T-helper 17 cell (primary cell): Measurements from ENCODE around the gene SLC28A2. TPM values are rescaled to one million over a fixed set of nuclear protein-coding genes. Genes with fewer than 3 reads are reported as not detected.
A peak's percentile ranks its signal among the peaks of the same experiment; 100 is the strongest.

Experiments used
- ATAC-seq: fragments of 150-1000 bp; cut with Tn5 transposase; 2 replicates; pipeline ENCODE4 v1.10.0; 2021; ENCODE audit warnings: mild to moderate bottlenecking, moderate library complexity
- DNase-seq, 3 donors: peaks; one replicate each; pipeline versions ENCODE4 v3.0.0 to v3.0.0-alpha.2; 2020 to 2021
- H3K9me3 ChIP-seq: one replicate; pipeline ENCODE4 v1.7.0; 2013; ENCODE audit warnings: low read length, mild to moderate bottlenecking; ENCODE audit not compliant: control insufficient read depth, poor library complexity, severe bottlenecking
- H3K27ac Mint-ChIP-seq: one replicate; pipeline ENCODE4 v1.8.0; 2022; ENCODE audit warnings: mild to moderate bottlenecking, moderate library complexity, mixed read lengths
- H3K27me3 Mint-ChIP-seq: one replicate; pipeline ENCODE4 v1.8.0; 2022; ENCODE audit warnings: mixed read lengths
- H3K36me3 Mint-ChIP-seq: one replicate; pipeline ENCODE4 v1.8.0; 2022; ENCODE audit warnings: low read depth, mixed read lengths
- H3K4me1 Mint-ChIP-seq: one replicate; pipeline ENCODE4 v1.8.0; 2022; ENCODE audit warnings: mild to moderate bottlenecking, mixed read lengths
- H3K4me3 Mint-ChIP-seq: one replicate; pipeline ENCODE4 v1.8.0; 2022; ENCODE audit warnings: mild to moderate bottlenecking, moderate library complexity, mixed read lengths
- total RNA-seq, 4 donors: library from RNA in 2 of 4; stranded (reverse) in 2 of 4; gene quantifications; one replicate each; pipeline ENCODE4 v1.2.3 and lab custom pipeline; 2022 to 2026

SLC28A2 gene
- total RNA-seq, result not detected
- 0 to 0.15 reads per million in 2 donors for total RNA-seq (lab: John Stamatoyannopoulos, UW)

GRCh38 chr15:45251888-45252287, at the start of gene SLC28A2:
TSS of gene SLC28A2 (plus strand) at chr15:45252234. CDS start at chr15:45253216, 982 bp downstream.
- H3K9me3 ChIP-seq, result no peaks in the 10 kb centered on the region
- peaks cover 4% of the 10 kb centered on the region for H3K36me3 Mint-ChIP-seq
- H3K27me3 Mint-ChIP-seq, result peaks cover 8% of the 10 kb centered on the region
- H3K27ac Mint-ChIP-seq, result no peak within 1 kb of the TSS
- peaks cover 2% of the 10 kb centered on the region for H3K4me1 Mint-ChIP-seq
- H3K4me3 Mint-ChIP-seq, result no peak within 1 kb of the TSS
- ATAC-seq (no peak), DNase-seq (no peak)

- no peaks in the 10 kb centered on the region for H3K9me3 ChIP-seq
- H3K36me3 Mint-ChIP-seq, result peaks cover 4% of the 10 kb centered on the region
- DNase-seq (no peak), ATAC-seq (no peak)
- no peak overlapping the region for H3K4me3 Mint-ChIP-seq
- peaks cover 6% of the 10 kb centered on the region for H3K4me1 Mint-ChIP-seq
- H3K27ac Mint-ChIP-seq, result peak overlapping the region; percentile 60
- peaks cover 19% of the 10 kb centered on the region for H3K27me3 Mint-ChIP-seq
Measured at GRCh38 chr15:45203182-45203581, 48.9 kb upstream of the SLC28A2 start.

GRCh38 chr15:45205192-45205591, 46.8 kb upstream of the SLC28A2 start:
- DNase-seq, result peak in 2 of 3 donors; percentile 23 to 48
- H3K4me3 Mint-ChIP-seq, result no peak overlapping the region
- no peaks in the 10 kb centered on the region for H3K9me3 ChIP-seq
- H3K27ac Mint-ChIP-seq, result no peak overlapping the region
- peak; percentile 10 for ATAC-seq
- H3K36me3 Mint-ChIP-seq, result peaks cover 4% of the 10 kb centered on the region
- H3K27me3 Mint-ChIP-seq, result peaks cover 24% of the 10 kb centered on the region
- H3K4me1 Mint-ChIP-seq, result peaks cover 6% of the 10 kb centered on the region

- Mint-ChIP-seq H3K4me3 (no peak overlapping the region), H3K27ac (no peak overlapping the region), H3K36me3 (no peaks in the 10 kb centered on the region), H3K4me1 (no peaks in the 10 kb centered on the region), H3K27me3 (peaks cover 12% of the 10 kb centered on the region)
- no peaks in the 10 kb centered on the region for H3K9me3 ChIP-seq
- DNase-seq (no peak), ATAC-seq (no peak)
Measured at GRCh38 chr15:45212493-45212892, 39.5 kb upstream of the SLC28A2 start.

GRCh38 chr15:45221053-45221599, 30.9 kb upstream of the SLC28A2 start:
- no peaks in the 10 kb centered on the region for H3K9me3 ChIP-seq
- no peak for DNase-seq
- H3K4me3 Mint-ChIP-seq, result no peak overlapping the region
- peaks cover 61% of the 10 kb centered on the region for H3K27me3 Mint-ChIP-seq
- no peak overlapping the region for H3K27ac Mint-ChIP-seq
- no peaks in the 10 kb centered on the region for H3K36me3 Mint-ChIP-seq
- ATAC-seq, result no peak
- no peaks in the 10 kb centered on the region for H3K4me1 Mint-ChIP-seq

GRCh38 chr15:45221967-45222366, 30.1 kb upstream of the SLC28A2 start:
- no peak for ATAC-seq
- H3K27me3 Mint-ChIP-seq, result peaks cover 69% of the 10 kb centered on the region
- no peaks in the 10 kb centered on the region for H3K9me3 ChIP-seq
- no peaks in the 10 kb centered on the region for H3K4me1 Mint-ChIP-seq
- H3K4me3 Mint-ChIP-seq, result no peak overlapping the region
- DNase-seq, result no peak
- no peak overlapping the region for H3K27ac Mint-ChIP-seq
- no peaks in the 10 kb centered on the region for H3K36me3 Mint-ChIP-seq

GRCh38 chr15:45224621-45225217, 27.3 kb upstream of the SLC28A2 start:
- peaks cover 2% of the 10 kb centered on the region for H3K36me3 Mint-ChIP-seq
- no peak for DNase-seq
- H3K4me1 Mint-ChIP-seq, result peaks cover 2% of the 10 kb centered on the region
- no peak overlapping the region for H3K27ac Mint-ChIP-seq
- no peaks in the 10 kb centered on the region for H3K9me3 ChIP-seq
- no peak for ATAC-seq
- peaks cover 76% of the 10 kb centered on the region for H3K27me3 Mint-ChIP-seq
- H3K4me3 Mint-ChIP-seq, result no peak overlapping the region

GRCh38 chr15:45225506-45226273, 26.3 kb upstream of the SLC28A2 start:
- no peak for ATAC-seq
- Mint-ChIP-seq H3K36me3 (peaks cover 2% of the 10 kb centered on the region), H3K27ac (no peak overlapping the region), H3K4me1 (peaks cover 2% of the 10 kb centered on the region), H3K27me3 (peaks cover 66% of the 10 kb centered on the region), H3K4me3 (no peak overlapping the region)
- no peaks in the 10 kb centered on the region for H3K9me3 ChIP-seq
- no peak for DNase-seq

GRCh38 chr15:45228931-45229330, 23.1 kb upstream of the SLC28A2 start:
- Mint-ChIP-seq H3K36me3 (peaks cover 2% of the 10 kb centered on the region), H3K4me3 (no peak overlapping the region), H3K27me3 (peaks cover 42% of the 10 kb centered on the region), H3K27ac (no peak overlapping the region), H3K4me1 (peaks cover 2% of the 10 kb centered on the region)
- DNase-seq (no peak), ATAC-seq (no peak)
- peaks cover 2% of the 10 kb centered on the region for H3K9me3 ChIP-seq

GRCh38 chr15:45230245-45230965, 21.6 kb upstream of the SLC28A2 start:
- Mint-ChIP-seq H3K4me1 (peaks cover 2% of the 10 kb centered on the region), H3K4me3 (no peak overlapping the region), H3K27me3 (peaks cover 29% of the 10 kb centered on the region), H3K27ac (no peak overlapping the region), H3K36me3 (peaks cover 2% of the 10 kb centered on the region)
- ATAC-seq (no peak), DNase-seq (no peak)
- H3K9me3 ChIP-seq, result peaks cover 2% of the 10 kb centered on the region

- H3K9me3 ChIP-seq, result peaks cover 2% of the 10 kb centered on the region
- H3K4me1 Mint-ChIP-seq, result peaks cover 2% of the 10 kb centered on the region
- DNase-seq (no peak), ATAC-seq (no peak)
- H3K36me3 Mint-ChIP-seq, result peaks cover 2% of the 10 kb centered on the region
- no peak overlapping the region for H3K27ac Mint-ChIP-seq
- peaks cover 22% of the 10 kb centered on the region for H3K27me3 Mint-ChIP-seq
- no peak overlapping the region for H3K4me3 Mint-ChIP-seq
Measured at GRCh38 chr15:45231132-45231531, 20.9 kb upstream of the SLC28A2 start.

GRCh38 chr15:45231864-45232562, 20.0 kb upstream of the SLC28A2 start:
- no peak for ATAC-seq
- H3K27ac Mint-ChIP-seq, result no peak overlapping the region
- peaks cover 2% of the 10 kb centered on the region for H3K36me3 Mint-ChIP-seq
- peaks cover 14% of the 10 kb centered on the region for H3K27me3 Mint-ChIP-seq
- no peak overlapping the region for H3K4me3 Mint-ChIP-seq
- peaks cover 2% of the 10 kb centered on the region for H3K9me3 ChIP-seq
- no peak for DNase-seq
- H3K4me1 Mint-ChIP-seq, result peaks cover 2% of the 10 kb centered on the region
